HG03558 (cell line): ENCODE measurements around the gene ERP44.
"Not testable (repeated sequence)": the region's sequence is repeated elsewhere in the genome, so short reads cannot be mapped to it uniquely, and the experiment has no call there.

ENCODE experiments used
- ATAC-seq: cut with Tn5 transposase; IDR thresholded peaks from one replicate; pipeline ENCODE4 v1.9.1; 2021; ENCODE audit warnings: moderate number of reproducible peaks; ENCODE audit not compliant: unreplicated experiment; ENCODE audit errors: extremely low read depth

Gene ERP44

GRCh38 chr9:100101608-100102007 is 2.8 kb upstream of the ERP44 start:
- ATAC-seq, result no peak

- ATAC-seq, result no peak
Measured at GRCh38 chr9:100100146-100100667, 1.4 kb upstream of the ERP44 start.

GRCh38 chr9:100099722-100100042 is 882 bp upstream of the ERP44 start:
- no peak for ATAC-seq

- ATAC-seq, result no peak
Measured at GRCh38 chr9:100098046-100098886, 534 bp downstream of the ERP44 start.

GRCh38 chr9:100096378-100096916 is 2.4 kb downstream of the ERP44 start:
- no peak for ATAC-seq

- not testable (repeated sequence) for ATAC-seq
Measured at GRCh38 chr9:100094411-100094810, 4.4 kb downstream of the ERP44 start.

- no peak for ATAC-seq
Measured at GRCh38 chr9:100092066-100092465, 6.7 kb downstream of the ERP44 start.

- no peak for ATAC-seq
Measured at GRCh38 chr9:100091650-100092049, 7.2 kb downstream of the ERP44 start.

GRCh38 chr9:100090880-100091279 is 7.9 kb downstream of the ERP44 start:
- ATAC-seq, result no peak

GRCh38 chr9:100088202-100088601 is 10.6 kb downstream of the ERP44 start:
- no peak for ATAC-seq

GRCh38 chr9:100087218-100087617 is 11.6 kb downstream of the ERP44 start:
- ATAC-seq, result no peak

GRCh38 chr9:100086097-100086635 is 12.6 kb downstream of the ERP44 start:
- ATAC-seq, result no peak

- ATAC-seq, result peak; percentile 84
Measured at GRCh38 chr9:100084734-100085133, 14.1 kb downstream of the ERP44 start.

- ATAC-seq, result no peak
Measured at GRCh38 chr9:100084128-100084453, 14.7 kb downstream of the ERP44 start.

GRCh38 chr9:100083448-100084127 is 15.2 kb downstream of the ERP44 start:
- peak; percentile 29 for ATAC-seq

- no peak for ATAC-seq
Measured at GRCh38 chr9:100082782-100083181, 16.0 kb downstream of the ERP44 start.

GRCh38 chr9:100076256-100076655 is 22.5 kb downstream of the ERP44 start:
- not testable (repeated sequence) for ATAC-seq

- no peak for ATAC-seq
Measured at GRCh38 chr9:100074989-100075388, 23.8 kb downstream of the ERP44 start.

- no peak for ATAC-seq
Measured at GRCh38 chr9:100074093-100074492, 24.7 kb downstream of the ERP44 start.

- ATAC-seq, result no peak
Measured at GRCh38 chr9:100072805-100073204, 26.0 kb downstream of the ERP44 start.

- no peak for ATAC-seq
Measured at GRCh38 chr9:100071271-100071670, 27.5 kb downstream of the ERP44 start.
